Measurements from ENCODE around the gene PVALB.

GRCh38 chr22:36771356-36772063 is 45.3 kb downstream of the PVALB start:
- TF ChIP-seq CTCF (IDR thresholded peaks at IDR 0.05) (no peak), EZH2 (IDR thresholded peaks at IDR 0.05; ENCODE audit: borderline replicate concordance, insufficient read depth, low read depth, low read length, poor library complexity, severe bottlenecking) (no peak)
